Left ventricle myocardium inferior (tissue), 1 donor: ENCODE results near the gene ANKH. TPM values are rescaled to one million over a fixed set of nuclear protein-coding genes. Genes with fewer than 3 reads are reported as not detected.

Experiments used
- DNase-seq: peaks from one replicate; pipeline ENCODE4 v3.0.0-alpha.2; 2020
- H3K27ac ChIP-seq: fragments of 200-600 bp; replicated peaks from 2 replicates; pipeline ENCODE4 v1.8.0; 2021
- H3K27me3 ChIP-seq: fragments of 200-600 bp; 2 replicates; pipeline ENCODE4 v1.8.0; 2021; ENCODE audit warnings: low read depth
- H3K36me3 ChIP-seq: fragments of 200-600 bp; 2 replicates; pipeline ENCODE4 v1.8.0; 2021
- H3K4me1 ChIP-seq: fragments of 200-600 bp; 2 replicates; pipeline ENCODE4 v1.8.0; 2021
- H3K4me3 ChIP-seq: fragments of 200-600 bp; 2 replicates; pipeline ENCODE4 v1.8.0; 2021; ENCODE audit warnings: mild to moderate bottlenecking, moderate library complexity
- H3K9me3 ChIP-seq: fragments of 200-600 bp; replicated peaks from 2 replicates; pipeline ENCODE4 v1.8.0; 2021
- CTCF ChIP-seq: fragments of 200-600 bp; IDR thresholded peaks from 2 replicates; pipeline ENCODE4 v1.8.0; 2021; ENCODE audit warnings: antibody characterized with exemption, mild to moderate bottlenecking, borderline replicate concordance
- intact Hi-C: fragments of 100-400 bp; cut with micrococcal nuclease; formaldehyde crosslinking; loops from one replicate; pipeline ENCODE4 v1.11.0; 2022
- total RNA-seq: library from RNA; stranded (reverse); fragmentation: NEBNext Ultra II Directional; extraction: Animal tissue kit (Norgen Biotek cat#: 25700); gene quantifications from one replicate; pipeline ENCODE4 v1.2.1, GENCODE V29; 2021
- donor health status: DM: no; HTN: yes; CAD: no; lungs with severe emphysema.

Gene ANKH
- total RNA-seq, 1 donor from 2014 or later = 227 TPM

GRCh38 chr5:14773588-14773987, 98.0 kb downstream of the ANKH start:
- H3K4me1 ChIP-seq = peaks cover 63% of the 10 kb centered on the region
- no peak for DNase-seq
- H3K4me3 ChIP-seq = no peak overlapping the region
- no peak for TF ChIP-seq CTCF
- no peaks in the 10 kb centered on the region for H3K27me3 ChIP-seq
- intact Hi-C loops = no loop called here
- peaks cover 3% of the 10 kb centered on the region for H3K36me3 ChIP-seq
- no peak overlapping the region for H3K27ac ChIP-seq
- H3K9me3 ChIP-seq = no peaks in the 10 kb centered on the region

DNA sequence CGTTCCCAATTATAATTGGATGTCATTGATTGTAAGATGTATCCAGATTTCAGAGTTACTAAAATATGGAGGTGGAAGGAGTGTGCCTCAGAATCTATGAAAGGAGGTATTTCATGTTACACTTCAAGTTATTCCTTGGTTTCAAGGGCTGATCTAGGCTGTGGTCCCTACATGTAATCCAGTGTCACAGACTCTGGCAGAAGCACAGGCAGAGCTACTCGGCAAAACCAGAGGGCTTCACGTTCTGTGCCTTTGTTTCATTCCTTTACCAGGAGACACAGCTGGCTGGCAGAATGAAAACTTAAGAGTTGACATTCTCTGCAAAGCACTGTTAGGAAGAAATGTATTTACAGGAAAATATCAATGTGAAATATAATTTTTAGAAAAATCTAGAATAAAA, 99.6 kb downstream of the ANKH start:
- H3K4me1 ChIP-seq = peaks cover 51% of the 10 kb centered on the region
- peaks cover 10% of the 10 kb centered on the region for H3K36me3 ChIP-seq
- TF ChIP-seq CTCF = no peak

DNA sequence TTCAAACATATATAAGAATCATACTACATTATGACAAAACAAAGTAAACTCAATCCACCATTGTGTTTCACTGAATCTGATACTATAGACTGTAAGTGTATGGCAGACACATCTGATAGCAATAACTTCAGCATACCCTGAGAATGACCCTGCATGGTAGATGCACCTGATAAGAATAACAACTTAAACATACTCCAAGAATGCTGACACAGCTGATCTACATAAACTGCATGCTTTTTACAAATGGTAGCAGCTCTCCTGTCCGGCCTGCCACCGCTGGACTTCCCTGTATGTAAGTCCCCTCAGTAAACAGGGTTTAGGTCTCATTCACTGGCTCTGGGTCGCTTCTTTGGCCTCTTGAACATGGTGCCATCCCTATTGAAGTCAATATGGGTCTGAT, 100.4 kb downstream of the ANKH start:
- no peaks in the 10 kb centered on the region for H3K27me3 ChIP-seq
- DNase-seq = no peak
- intact Hi-C loops = no loop called here
- H3K36me3 ChIP-seq = peaks cover 10% of the 10 kb centered on the region
- no peak overlapping the region for H3K27ac ChIP-seq
- no peaks in the 10 kb centered on the region for H3K9me3 ChIP-seq
- no peak for TF ChIP-seq CTCF
- peaks cover 51% of the 10 kb centered on the region for H3K4me1 ChIP-seq
- H3K4me3 ChIP-seq = no peak overlapping the region

More for the DNA sequence above, 99.6 kb downstream of the ANKH start:
- no peak for DNase-seq
- Histone ChIP-seq H3K9me3 (no peaks in the 10 kb centered on the region), H3K4me3 (no peak overlapping the region), H3K27ac (no peak overlapping the region), H3K27me3 (no peaks in the 10 kb centered on the region)
- intact Hi-C loops = no loop called here

DNA sequence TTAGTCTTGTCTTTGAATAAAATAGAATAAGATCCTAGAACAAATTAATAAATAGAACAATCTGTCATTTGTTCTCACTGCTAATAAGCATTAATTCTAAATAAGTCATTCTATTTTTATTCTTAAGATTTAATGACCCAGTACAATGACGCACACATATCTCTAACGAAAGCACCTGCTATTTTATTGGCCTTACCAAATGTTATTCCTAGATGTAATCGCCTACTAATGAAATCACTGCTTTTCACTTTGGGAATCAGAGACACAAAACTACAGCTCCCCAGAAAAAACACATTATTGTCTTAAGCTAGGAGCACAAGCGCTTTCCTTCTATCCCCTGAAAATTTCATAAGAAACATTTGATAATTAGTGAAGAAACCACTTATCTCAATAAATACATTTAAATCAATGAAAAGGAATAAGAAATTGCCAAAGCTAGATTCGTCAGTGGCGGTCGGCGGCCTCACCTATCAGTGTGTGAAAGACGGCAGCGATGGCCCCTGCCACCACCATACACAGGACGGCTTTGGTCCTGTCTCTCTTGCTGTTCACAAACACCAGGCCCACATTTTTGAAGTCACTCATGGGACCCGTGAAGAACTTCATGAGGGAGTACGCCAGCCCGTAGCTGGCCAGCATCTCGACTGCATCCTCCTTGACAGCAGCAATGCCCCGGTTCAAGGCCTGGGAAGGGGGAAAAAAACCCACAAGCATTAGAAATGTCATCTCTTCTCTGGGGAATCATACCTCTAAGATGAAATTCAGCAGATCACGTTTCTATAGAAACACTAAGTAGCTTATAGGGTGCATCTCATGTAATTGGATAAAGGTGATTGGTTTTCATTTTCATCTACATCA, 102.8 kb downstream of the ANKH start:
- no peak for DNase-seq
- Histone ChIP-seq H3K4me3 (no peak overlapping the region), H3K27ac (peak overlapping the region; percentile 49), H3K27me3 (no peaks in the 10 kb centered on the region), H3K4me1 (peaks cover 37% of the 10 kb centered on the region), H3K36me3 (peaks cover 16% of the 10 kb centered on the region), H3K9me3 (no peaks in the 10 kb centered on the region)
- no peak for TF ChIP-seq CTCF
- intact Hi-C loops = no loop called here

- Histone ChIP-seq H3K4me3 (no peak overlapping the region), H3K36me3 (peaks cover 16% of the 10 kb centered on the region), H3K27me3 (no peaks in the 10 kb centered on the region), H3K4me1 (peaks cover 35% of the 10 kb centered on the region), H3K27ac (peak overlapping the region; percentile 49), H3K9me3 (no peaks in the 10 kb centered on the region)
- no peak for DNase-seq
- TF ChIP-seq CTCF = no peak
- intact Hi-C loops = no loop called here
Measured at GRCh38 chr5:14767735-14768507, 103.7 kb downstream of the ANKH start.
